KMS-11 (cell line): ENCODE measurements around the gene HOXD1.

ENCODE experiments used
- H2AFZ ChIP-seq: fragments of 200-600 bp; sonication (generic); 2 replicates; pipeline ENCODE4 v1.6.1; 2016; ENCODE audit warnings: antibody characterized with exemption, mixed run types, low read depth
- H3K27ac ChIP-seq: fragments of 200-600 bp; sonication (generic); 2 replicates; pipeline ENCODE4 v1.6.1; 2016; ENCODE audit warnings: mild to moderate bottlenecking, mixed run types
- H3K27me3 ChIP-seq: fragments of 200-600 bp; sonication (generic); 2 replicates; pipeline ENCODE4 v1.6.1; 2017; ENCODE audit warnings: mild to moderate bottlenecking, low read depth, mixed run types, moderate library complexity; ENCODE audit not compliant: insufficient read depth
- H3K36me3 ChIP-seq: fragments of 200-600 bp; sonication (generic); 2 replicates; pipeline ENCODE4 v1.6.1; 2017; ENCODE audit warnings: mild to moderate bottlenecking, mixed run types; ENCODE audit not compliant: insufficient read depth
- H3K4me1 ChIP-seq: fragments of 200-600 bp; sonication (generic); 2 replicates; pipeline ENCODE4 v1.6.1; 2016; ENCODE audit warnings: mild to moderate bottlenecking, low read depth, mixed run types; ENCODE audit not compliant: poor library complexity, severe bottlenecking
- H3K4me2 ChIP-seq: fragments of 200-600 bp; sonication (generic); 2 replicates; pipeline ENCODE4 v1.7.0; 2016; ENCODE audit warnings: mild to moderate bottlenecking, mixed run types
- H3K4me3 ChIP-seq: fragments of 200-600 bp; sonication (generic); IDR thresholded peaks from 2 replicates; pipeline ENCODE4 v1.6.1; 2017; ENCODE audit warnings: low read depth, low read length, mixed read lengths; ENCODE audit not compliant: insufficient read depth
- H3K79me2 ChIP-seq: fragments of 200-600 bp; sonication (generic); 2 replicates; pipeline ENCODE4 v1.6.1; 2016; ENCODE audit warnings: low read depth, mixed run types; ENCODE audit not compliant: insufficient read depth
- H3K9ac ChIP-seq: fragments of 200-600 bp; sonication (generic); 2 replicates; pipeline ENCODE4 v1.6.1; 2016; ENCODE audit warnings: mild to moderate bottlenecking, mixed run types
- H4K20me1 ChIP-seq: fragments of 200-600 bp; sonication (generic); 2 replicates; pipeline ENCODE4 v1.6.1; 2016; ENCODE audit warnings: mild to moderate bottlenecking, mixed run types; ENCODE audit not compliant: insufficient read depth
- TF ChIP-seq, protein P1 (sequence below): fragments of 200-600 bp; sonication (generic); conservative IDR thresholded peaks from 2 replicates; pipeline ENCODE4 v1.6.1; 2017; ENCODE audit warnings: low read depth, mild to moderate bottlenecking, antibody characterized with exemption, low read length, moderate library complexity, mixed read lengths

Gene HOXD1

DNA sequence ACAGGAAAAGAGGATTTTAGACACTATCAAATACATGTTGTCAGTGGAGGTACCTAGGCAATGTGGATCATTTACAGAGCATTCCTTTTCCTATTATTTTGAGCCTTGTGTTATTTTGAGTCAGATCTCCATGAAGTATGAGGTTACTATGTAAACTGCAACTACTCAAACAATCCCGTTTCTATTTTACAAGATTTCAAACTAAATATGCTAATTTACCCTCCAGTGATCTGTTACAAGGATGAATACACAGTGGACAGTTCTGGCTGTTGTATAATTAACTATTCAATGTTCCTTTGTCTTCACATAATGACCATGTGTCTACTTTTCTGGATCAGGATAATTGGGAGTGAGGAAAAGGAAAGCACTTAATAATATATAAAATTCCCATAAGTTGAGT, 4.6 kb downstream of the HOXD1 start:
- Histone ChIP-seq H3K4me3 (no peak overlapping the region), H3K79me2 (no peaks in the 10 kb centered on the region), H3K27me3 (no peaks in the 10 kb centered on the region), H3K4me1 (peaks cover 10% of the 10 kb centered on the region), H3K27ac (no peak overlapping the region), H3K36me3 (no peaks in the 10 kb centered on the region), H2AFZ (no peak overlapping the region), H4K20me1 (no peaks in the 10 kb centered on the region), H3K4me2 (no peak overlapping the region), H3K9ac (no peak overlapping the region)
- TF ChIP-seq, protein P1, sequence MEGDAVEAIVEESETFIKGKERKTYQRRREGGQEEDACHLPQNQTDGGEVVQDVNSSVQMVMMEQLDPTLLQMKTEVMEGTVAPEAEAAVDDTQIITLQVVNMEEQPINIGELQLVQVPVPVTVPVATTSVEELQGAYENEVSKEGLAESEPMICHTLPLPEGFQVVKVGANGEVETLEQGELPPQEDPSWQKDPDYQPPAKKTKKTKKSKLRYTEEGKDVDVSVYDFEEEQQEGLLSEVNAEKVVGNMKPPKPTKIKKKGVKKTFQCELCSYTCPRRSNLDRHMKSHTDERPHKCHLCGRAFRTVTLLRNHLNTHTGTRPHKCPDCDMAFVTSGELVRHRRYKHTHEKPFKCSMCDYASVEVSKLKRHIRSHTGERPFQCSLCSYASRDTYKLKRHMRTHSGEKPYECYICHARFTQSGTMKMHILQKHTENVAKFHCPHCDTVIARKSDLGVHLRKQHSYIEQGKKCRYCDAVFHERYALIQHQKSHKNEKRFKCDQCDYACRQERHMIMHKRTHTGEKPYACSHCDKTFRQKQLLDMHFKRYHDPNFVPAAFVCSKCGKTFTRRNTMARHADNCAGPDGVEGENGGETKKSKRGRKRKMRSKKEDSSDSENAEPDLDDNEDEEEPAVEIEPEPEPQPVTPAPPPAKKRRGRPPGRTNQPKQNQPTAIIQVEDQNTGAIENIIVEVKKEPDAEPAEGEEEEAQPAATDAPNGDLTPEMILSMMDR = no peak

DNA sequence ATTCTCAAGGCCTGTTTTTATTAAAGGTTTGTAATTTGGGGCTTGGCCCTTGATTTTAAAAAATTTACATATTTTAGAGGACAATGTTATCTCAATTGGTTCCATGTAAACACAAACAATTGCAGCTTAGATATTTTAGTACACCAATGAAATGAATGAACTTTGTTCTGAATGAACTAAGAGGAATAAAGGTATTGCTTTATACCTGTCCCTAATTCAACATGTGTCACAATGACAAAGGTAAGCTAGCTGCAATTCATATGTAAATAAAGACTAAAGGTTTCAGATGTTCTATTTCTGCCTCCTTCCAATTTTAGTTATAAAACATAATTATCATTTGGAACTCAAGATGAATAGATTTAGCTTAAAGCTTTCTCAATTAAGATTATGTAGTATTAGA, 11.4 kb downstream of the HOXD1 start:
- no peaks in the 10 kb centered on the region for H3K4me1 ChIP-seq
- H2AFZ ChIP-seq = no peak overlapping the region
- no peaks in the 10 kb centered on the region for H3K36me3 ChIP-seq
- H3K27me3 ChIP-seq = no peaks in the 10 kb centered on the region
- TF ChIP-seq, protein P1 = no peak
- no peak overlapping the region for H3K9ac ChIP-seq
- no peak overlapping the region for H3K4me3 ChIP-seq
- H3K27ac ChIP-seq = no peak overlapping the region
- no peak overlapping the region for H3K4me2 ChIP-seq
- H3K79me2 ChIP-seq = no peaks in the 10 kb centered on the region
- H4K20me1 ChIP-seq = no peaks in the 10 kb centered on the region

DNA sequence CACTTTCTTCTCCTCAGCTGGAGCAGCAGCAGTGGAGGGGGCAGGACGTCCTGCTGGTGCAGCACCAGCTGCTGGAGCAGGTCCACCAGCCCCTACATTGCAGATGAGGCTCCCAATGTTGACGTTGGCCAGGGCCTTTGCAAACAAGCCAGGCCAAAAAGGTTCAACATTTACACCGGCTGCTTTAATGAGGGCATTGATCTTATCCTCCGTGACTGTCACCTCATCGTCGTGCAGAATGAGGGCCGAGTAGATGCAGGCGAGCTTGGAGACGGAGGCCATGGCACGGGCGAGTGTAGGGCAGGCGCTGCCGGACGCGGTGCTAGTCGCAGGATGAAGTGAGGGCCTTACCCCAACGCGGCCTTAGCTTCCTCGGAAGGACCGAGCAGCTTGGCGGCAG, 12.5 kb downstream of the HOXD1 start:
- Histone ChIP-seq H3K4me1 (no peaks in the 10 kb centered on the region), H3K27me3 (no peaks in the 10 kb centered on the region), H3K9ac (no peak overlapping the region), H3K4me2 (no peak overlapping the region), H3K36me3 (no peaks in the 10 kb centered on the region), H4K20me1 (no peaks in the 10 kb centered on the region), H2AFZ (no peak overlapping the region), H3K79me2 (no peaks in the 10 kb centered on the region), H3K4me3 (no peak overlapping the region), H3K27ac (no peak overlapping the region)
- TF ChIP-seq, protein P1 = no peak

DNA sequence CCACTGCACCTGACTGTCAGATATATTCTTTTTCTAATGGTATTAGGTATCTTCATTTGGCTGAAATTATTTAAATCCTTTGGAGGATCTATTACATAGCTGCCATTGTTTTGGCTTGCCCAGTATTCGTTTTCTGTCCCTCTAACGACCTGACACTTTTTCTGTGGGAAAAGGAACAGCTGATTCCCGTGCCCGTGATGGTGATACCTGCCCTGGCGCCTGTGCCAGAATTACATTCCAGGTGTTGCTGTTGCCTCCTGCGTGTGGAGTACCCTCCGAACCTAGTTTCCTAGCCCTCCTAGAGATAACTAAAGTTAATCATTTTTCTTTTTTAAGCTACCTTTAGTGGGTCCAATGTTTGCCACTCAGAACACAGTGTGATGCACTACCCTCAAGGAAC, 14.0 kb downstream of the HOXD1 start:
- TF ChIP-seq, protein P1 = no peak
- Histone ChIP-seq H3K27ac (no peak overlapping the region), H3K4me2 (no peak overlapping the region), H3K79me2 (no peaks in the 10 kb centered on the region), H3K36me3 (no peaks in the 10 kb centered on the region), H3K27me3 (no peaks in the 10 kb centered on the region), H2AFZ (no peak overlapping the region), H3K9ac (no peak overlapping the region), H3K4me3 (no peak overlapping the region), H4K20me1 (no peaks in the 10 kb centered on the region), H3K4me1 (no peaks in the 10 kb centered on the region)

DNA sequence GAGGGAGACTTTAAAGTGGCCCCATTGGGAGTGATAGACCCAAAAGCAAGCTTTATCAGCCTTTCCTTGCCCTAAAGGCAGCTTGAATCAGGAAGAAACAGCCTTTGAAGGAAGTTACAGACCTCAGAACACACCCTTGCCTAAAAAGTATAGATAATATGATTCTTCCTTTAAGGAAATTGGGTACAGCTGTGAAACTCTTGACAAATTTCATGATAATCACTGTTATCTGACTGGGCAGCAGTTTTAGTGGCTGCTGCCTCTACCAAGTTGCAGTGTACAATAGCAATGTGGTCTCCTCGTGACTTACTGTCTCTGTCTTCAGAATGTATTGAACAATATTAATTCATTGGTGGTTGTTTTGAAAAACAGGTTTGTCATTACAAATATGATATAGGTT, 16.7 kb downstream of the HOXD1 start:
- H3K27me3 ChIP-seq = no peaks in the 10 kb centered on the region
- no peak overlapping the region for H3K9ac ChIP-seq
- no peaks in the 10 kb centered on the region for H3K4me1 ChIP-seq
- no peak overlapping the region for H3K4me3 ChIP-seq
- no peak overlapping the region for H2AFZ ChIP-seq
- TF ChIP-seq, protein P1 = no peak
- no peaks in the 10 kb centered on the region for H3K36me3 ChIP-seq
- H3K79me2 ChIP-seq = no peaks in the 10 kb centered on the region
- no peaks in the 10 kb centered on the region for H4K20me1 ChIP-seq
- H3K27ac ChIP-seq = no peak overlapping the region
- H3K4me2 ChIP-seq = no peak overlapping the region
